Peyer's patch (tissue), 4 donors: ENCODE measurements around the gene COTL1.

ENCODE experiments used
- CTCF ChIP-seq, 6 experiments: fragments of 450-650 bp in 4 of 6; fragments of 200-600 bp in 2 of 6; sonication (generic) in 1 of 6; IDR thresholded peaks; one replicate each; pipeline ENCODE4 v1.5.1; 2017 to 2019; ENCODE audit warnings: antibody characterized with exemption in 6 of 6, mild to moderate bottlenecking in 3 of 6, moderate library complexity in 1 of 6
- POLR2A ChIP-seq, 2 donors: fragments of 450-650 bp; IDR thresholded peaks; one replicate each; pipeline ENCODE4 v1.5.1; 2017; ENCODE audit warnings: antibody characterized with exemption in 2 of 2, mild to moderate bottlenecking in 2 of 2, moderate library complexity in 2 of 2

GRCh38 chr16:84635702-84636101, 17.8 kb upstream of the COTL1 start:
- TF ChIP-seq CTCF (IDR thresholded peaks at IDR 0.05) = no peak
- TF ChIP-seq POLR2A (IDR thresholded peaks at IDR 0.05) = no peak
